ENCODE data around the gene TOGARAM2. TPM values are rescaled to one million over a fixed set of nuclear protein-coding genes. Genes with fewer than 3 reads are reported as not detected.

TOGARAM2 gene
- total and polyA plus RNA-seq, 2 experiments from 2014 or later = 1.8 TPM

GRCh38 chr2:29082804-29083495 lies 101.9 kb downstream of the TOGARAM2 start:
- Mint-ChIP-seq H3K4me1 (no peaks in the 10 kb centered on the region), H3K27ac (no peak overlapping the region), H3K27me3 (ENCODE audit: insufficient read depth, low read depth, poor library complexity) (peaks cover 2% of the 10 kb centered on the region), H3K36me3 (ENCODE audit: low read depth) (peaks cover 6% of the 10 kb centered on the region; the same call in 2 of the 3 replicates), H3K9me3 (peaks cover 25% of the 10 kb centered on the region), H3K4me3 (no peak overlapping the region)
- Histone ChIP-seq H3K36me3 (ENCODE audit: insufficient read depth) (no peaks in the 10 kb centered on the region), H3K4me1 (ENCODE audit: insufficient read depth) (no peaks in the 10 kb centered on the region), H3K4me3 (no peak overlapping the region), H4K20me1 (replicated peaks; ENCODE audit: insufficient read depth) (no peaks in the 10 kb centered on the region), H3K27ac (ENCODE audit: low read depth) (no peak overlapping the region), H3K4me2 (no peak overlapping the region), H3K27me3 (ENCODE audit: insufficient read depth) (no peaks in the 10 kb centered on the region), H3K79me2 (replicated peaks; ENCODE audit: insufficient read depth) (no peaks in the 10 kb centered on the region), H3K9me2 (ENCODE audit: insufficient read depth) (no peaks in the 10 kb centered on the region), H3F3A (replicated peaks; ENCODE audit: low read depth) (no peaks in the 10 kb centered on the region), H2AFZ (no peak overlapping the region)
- DNase-seq (ENCODE audit: low spot score) = no peak
- no peak for TF ChIP-seq POLR2AphosphoS5 (IDR thresholded peaks at IDR 0.05; ENCODE audit: low read depth)
- no peak for ATAC-seq

GRCh38 chr2:29084554-29084953 lies 103.5 kb downstream of the TOGARAM2 start:
- Mint-ChIP-seq H3K27ac (no peak overlapping the region), H3K9me3 (peaks cover 19% of the 10 kb centered on the region), H3K27me3 (ENCODE audit: insufficient read depth, low read depth, poor library complexity) (peaks cover 2% of the 10 kb centered on the region), H3K36me3 (ENCODE audit: low read depth) (peaks cover 6% of the 10 kb centered on the region; the same call in 2 of the 3 replicates), H3K4me3 (no peak overlapping the region), H3K4me1 (no peaks in the 10 kb centered on the region)
- H3K4me3 ChIP-seq = no peak overlapping the region
- H3K27me3 ChIP-seq (ENCODE audit: insufficient read depth) = no peaks in the 10 kb centered on the region
- H4K20me1 ChIP-seq (replicated peaks; ENCODE audit: insufficient read depth) = no peaks in the 10 kb centered on the region
- no peaks in the 10 kb centered on the region for H3F3A ChIP-seq (replicated peaks; ENCODE audit: low read depth)
- no peaks in the 10 kb centered on the region for H3K36me3 ChIP-seq (ENCODE audit: insufficient read depth)
- no peak overlapping the region for H2AFZ ChIP-seq
- H3K27ac ChIP-seq (ENCODE audit: low read depth) = no peak overlapping the region
- H3K9me2 ChIP-seq (ENCODE audit: insufficient read depth) = no peaks in the 10 kb centered on the region
- no peaks in the 10 kb centered on the region for H3K79me2 ChIP-seq (replicated peaks; ENCODE audit: insufficient read depth)
- ATAC-seq (no peak), DNase-seq (ENCODE audit: low spot score) (no peak)
- no peaks in the 10 kb centered on the region for H3K4me1 ChIP-seq (ENCODE audit: insufficient read depth)
- no peak overlapping the region for H3K4me2 ChIP-seq
- TF ChIP-seq JUNB (IDR thresholded peaks at IDR 0.05; ENCODE audit: unreplicated experiment) (no peak), ZNF331 (CRISPR knock-in tag; IDR thresholded peaks at IDR 0.05; ENCODE audit: low read depth) (no peak), NANOG (IDR thresholded peaks at IDR 0.05; ENCODE audit: borderline replicate concordance) (no peak), ETS1 (IDR thresholded peaks at IDR 0.05) (no peak), CTCF (conservative IDR thresholded peaks at IDR 0.05; ENCODE audit: low read depth in 2 of 2) (no peak), REST (IDR thresholded peaks at IDR 0.05; ENCODE audit: unreplicated experiment) (no peak), EZH2phosphoT487 (IDR thresholded peaks at IDR 0.05; ENCODE audit: unreplicated experiment) (no peak), STAT1 (IDR thresholded peaks at IDR 0.05; ENCODE audit: unreplicated experiment) (no peak)

Data from GM23338 (cell line).